IMR-90 (cell line): ENCODE results near the gene GALNT6. TPM values are rescaled to one million over a fixed set of nuclear protein-coding genes. Genes with fewer than 3 reads are reported as not detected.
A peak's percentile ranks its signal among the peaks of the same experiment; 100 is the strongest.

Experiments used
- ATAC-seq: fragments of 200-7000 bp; cut with Tn5 transposase; 2 replicates; pipeline ENCODE4 v1.9.1; 2020; ENCODE audit warnings: low read depth, mild to moderate bottlenecking, moderate library complexity
- BruUV-seq: library from RNA; stranded (reverse); fragments of 400-500 nt; replicated peaks from 2 replicates; lab custom pipeline; 2021; lab: Mats Ljungman, UMichigan
- CTCF ChIA-PET: fragments of 300-600 bp; formaldehyde crosslinking; extraction: SDS; loops from one replicate; lab custom pipeline; 2021; ENCODE audit warnings: antibody characterized with exemption; lab: Yijun Ruan, JAX
- POLR2A ChIA-PET: fragments of 300-600 bp; sonication (Branson Sonifier 250); formaldehyde crosslinking; loops from one replicate; lab custom pipeline; 2022; ENCODE audit warnings: antibody characterized with exemption; ENCODE audit not compliant: unreplicated experiment; lab: Charles Lee
- DNase-seq: peaks from one replicate; pipeline ENCODE4 v3.0.0; 2013
- H2AFZ ChIP-seq: replicated peaks from 2 replicates; pipeline ENCODE3; 2013; ENCODE audit warnings: low read length, mild to moderate bottlenecking; ENCODE audit not compliant: poor library complexity
- H2AK5ac ChIP-seq: 2 replicates; pipeline ENCODE4 v1.6.1; 2013; ENCODE audit warnings: low read depth, low read length, inconsistent platforms
- H2AK9ac ChIP-seq: replicated peaks from 2 replicates; pipeline ENCODE3; 2013; ENCODE audit warnings: mild to moderate bottlenecking, low read depth, low read length, moderate library complexity; ENCODE audit not compliant: poor library complexity
- H2BK120ac ChIP-seq: 2 replicates; pipeline ENCODE4 v1.6.1; 2013; ENCODE audit warnings: low read depth, low read length, inconsistent platforms
- H2BK15ac ChIP-seq: 3 replicates; pipeline ENCODE4 v1.6.1; 2013; ENCODE audit warnings: low read depth, low read length, inconsistent platforms
- H2BK20ac ChIP-seq: 2 replicates; pipeline ENCODE4 v1.6.1; 2013; ENCODE audit warnings: low read depth, mild to moderate bottlenecking, inconsistent platforms, low read length, moderate library complexity
- H2BK5ac ChIP-seq: 2 replicates; pipeline ENCODE4 v1.6.1; 2013; ENCODE audit warnings: mild to moderate bottlenecking, low read depth, low read length, inconsistent platforms; ENCODE audit not compliant: poor library complexity, severe bottlenecking
- H3K14ac ChIP-seq: replicated peaks from 2 replicates; pipeline ENCODE4 v1.6.1; 2013; ENCODE audit warnings: low read depth, low read length, inconsistent platforms
- H3K18ac ChIP-seq: 2 replicates; pipeline ENCODE4 v1.6.1; 2013; ENCODE audit warnings: low read depth, low read length, control low read depth
- H3K23ac ChIP-seq: 2 replicates; pipeline ENCODE4 v1.6.1; 2013; ENCODE audit warnings: low read depth, low read length, inconsistent platforms
- H3K27ac ChIP-seq: 2 replicates; pipeline ENCODE4 v1.5.1; 2013; ENCODE audit warnings: mild to moderate bottlenecking, control low read depth, low read length; ENCODE audit not compliant: insufficient read depth
- H3K27me3 ChIP-seq: 2 replicates; pipeline ENCODE4 v1.6.1; 2013; ENCODE audit warnings: low read length; ENCODE audit not compliant: control insufficient read depth, insufficient read depth
- H3K36me3 ChIP-seq: 2 replicates; pipeline ENCODE4 v1.6.1; 2013; ENCODE audit warnings: low read length, mixed read lengths; ENCODE audit not compliant: control insufficient read depth, insufficient read depth
- H3K4ac ChIP-seq: 2 replicates; pipeline ENCODE4 v1.6.1; 2013; ENCODE audit warnings: low read depth, low read length, inconsistent platforms
- H3K4me1 ChIP-seq: 2 replicates; pipeline ENCODE4 v1.6.1; 2013; ENCODE audit warnings: low read length, mixed read lengths; ENCODE audit not compliant: control insufficient read depth, insufficient read depth
- H3K4me2 ChIP-seq: 2 replicates; pipeline ENCODE4 v1.6.1; 2013; ENCODE audit warnings: low read depth, mild to moderate bottlenecking, control low read depth, low read length, moderate library complexity
- H3K4me3 ChIP-seq: 2 replicates; pipeline ENCODE4 v1.5.1; 2013; ENCODE audit warnings: low read depth, mild to moderate bottlenecking, control low read depth, low read length, moderate library complexity; ENCODE audit not compliant: insufficient read depth
- H3K56ac ChIP-seq: 2 replicates; pipeline ENCODE4 v1.6.1; 2013; ENCODE audit warnings: low read length, inconsistent platforms; ENCODE audit not compliant: insufficient read depth; ENCODE audit errors: extremely low read depth
- H3K79me1 ChIP-seq, 2 experiments: 2 replicates each; pipeline ENCODE4 v1.6.1; 2013; ENCODE audit warnings: low read length in 2 of 2, inconsistent platforms in 1 of 2, low read depth in 1 of 2
- H3K9ac ChIP-seq: 2 replicates; pipeline ENCODE4 v1.6.1; 2013; ENCODE audit warnings: low read depth, low read length, control low read depth
- H3K9me1 ChIP-seq: 2 replicates; pipeline ENCODE4 v1.6.1; 2013; ENCODE audit warnings: low read length, inconsistent platforms; ENCODE audit not compliant: insufficient read depth
- H3K9me3 ChIP-seq: 2 replicates; pipeline ENCODE4 v1.6.1; 2013; ENCODE audit warnings: low read length; ENCODE audit not compliant: control insufficient read depth, insufficient read depth
- H4K20me1 ChIP-seq: 2 replicates; pipeline ENCODE4 v1.6.1; 2013; ENCODE audit warnings: low read length, inconsistent platforms; ENCODE audit not compliant: insufficient read depth
- H4K5ac ChIP-seq: 2 replicates; pipeline ENCODE4 v1.6.1; 2013; ENCODE audit warnings: mild to moderate bottlenecking, low read depth, low read length, control low read depth
- H4K8ac ChIP-seq, 2 experiments: 2 replicates each; pipeline ENCODE4 v1.6.1; 2013; ENCODE audit warnings: low read depth in 2 of 2, low read length in 2 of 2, control low read depth in 1 of 2, inconsistent platforms in 1 of 2
- H4K91ac ChIP-seq: 2 replicates; pipeline ENCODE4 v1.6.1; 2013; ENCODE audit warnings: low read depth, low read length, inconsistent platforms; ENCODE audit not compliant: insufficient read depth
- BHLHE40 ChIP-seq: fragments of 150-350 bp; IDR thresholded peaks from 2 replicates; pipeline ENCODE4 v1.6.1; 2016; ENCODE audit warnings: mild to moderate bottlenecking, low read depth, low read length
- MXI1 ChIP-seq: IDR thresholded peaks from 2 replicates; pipeline ENCODE4 v1.6.1; 2012; ENCODE audit warnings: low read depth, mild to moderate bottlenecking, low read length, moderate library complexity, borderline replicate concordance
- NFE2L2 ChIP-seq: fragments of 150-350 bp; IDR thresholded peaks from 2 replicates; pipeline ENCODE4 v1.6.1; 2016; ENCODE audit warnings: low read depth, mild to moderate bottlenecking, low read length
- POLR2A ChIP-seq: IDR thresholded peaks from 2 replicates; pipeline ENCODE4 v1.6.1; 2012; ENCODE audit warnings: mild to moderate bottlenecking, low read depth, low read length
- WGBS, 2 experiments: methylation state at CpG; one replicate each; pipeline versions ENCODE4 v1.1.5 to v1.1.7; 2013; ENCODE audit warnings: missing lambda C conversion rate in 2 of 2; ENCODE audit not compliant: insufficient read length in 1 of 2; ENCODE audit errors: extremely low coverage in 2 of 2; 5-methylcytosine and 5-hydroxymethylcytosine counted together
- dilution Hi-C: fragments of 300-500 bp; cut with HindIII; formaldehyde crosslinking; loops from one replicate; pipeline ENCODE4 v1.14.3; 2018; ENCODE audit warnings: low sequenced_read_pairs; ENCODE audit not compliant: unreplicated experiment
- in situ Hi-C: fragments of 300-500 bp; cut with MboI; formaldehyde crosslinking; loops from 3 replicates; pipeline ENCODE4 v1.14.3; 2019; ENCODE audit warnings: low sequenced_read_pairs, inconsistent platforms, mixed read lengths
- intact Hi-C: fragments of 100-400 bp; cut with micrococcal nuclease; formaldehyde crosslinking; loops from 2 replicates; pipeline ENCODE4 v1.10.0; 2022
- polyA plus RNA-seq, 3 experiments: library from polyadenylated mRNA; depleted of rRNA; stranded (reverse); fragments of >200 nt; gene quantifications; 2 replicates each; pipeline ENCODE4 v1.2.3, GENCODE V29; 2012; ENCODE audit warnings: low replicate concordance in 1 of 3
- total RNA-seq: library from RNA; depleted of rRNA; stranded (reverse); fragments of >200 nt; gene quantifications from 2 replicates; pipeline ENCODE4 v1.2.3, GENCODE V29; 2012

The GALNT6 gene
- total and polyA plus RNA-seq, 2 of the 4 experiments (the other 2 are of a cell fraction), result 17.1 to 23.7 TPM

GRCh38 chr12:51368640-51369517, 22.3 kb downstream of the GALNT6 start:
- Histone ChIP-seq H3K4ac (peak overlapping the region; percentile 39), H3K27me3 (no peaks in the 10 kb centered on the region), H3K9me1 (peaks cover 16% of the 10 kb centered on the region; the same call in 1 of the 2 replicates), H3K79me1 (peaks cover 0 to 23% of the 10 kb centered on the region in 2 experiments; a peak in 1 of 4 replicates), H4K91ac (0 out of 2 replicates have a peak overlapping the region, but pooled peaks have one; percentile 34), H3K4me1 (peaks cover 8% of the 10 kb centered on the region), H3K4me2 (no peak overlapping the region), H3K9me3 (no peaks in the 10 kb centered on the region), H2AK5ac (peak overlapping the region; percentile 85), H2BK15ac (peak overlapping the region; percentile 48; the same call in 1 of the 3 replicates), H3K9ac (no peak overlapping the region), H2BK120ac (peak overlapping the region; percentile 61), H4K8ac (peak overlapping the region in 1 of 2 experiments; percentile 43; a peak in 1 of 4 replicates), H3K4me3 (no peak overlapping the region), H2AK9ac (peak overlapping the region; percentile 79), H3K56ac (no peak overlapping the region), H3K18ac (no peak overlapping the region), H2AFZ (peak overlapping the region; percentile 57), H4K20me1 (no peaks in the 10 kb centered on the region), H3K14ac (peak overlapping the region; percentile 53; the same call in 1 of the 2 replicates), H2BK5ac (no peak overlapping the region), H4K5ac (no peak overlapping the region), H3K36me3 (no peaks in the 10 kb centered on the region), H2BK20ac (no peak overlapping the region; the same call in 1 of the 2 replicates), H3K23ac (no peak overlapping the region), H3K27ac (no peak overlapping the region)
- DNase-seq (peak; percentile 60), ATAC-seq (no peak)
- TF ChIP-seq POLR2A (no peak), NFE2L2 (no peak), MXI1 (no peak), BHLHE40 (peak; percentile 45; the same call in 1 of the 2 replicates)
- intact Hi-C loops, result no loop called here
- WGBS, 2 experiments, result 100% methylated on average over 2 of the region's 17 CpGs; no CpG with 5 or more reads in 1 of the 2 experiments
- dilution Hi-C loops, result no loop called here
- in situ Hi-C loops, result loop anchor here (25.0 kb wide), 1 partner anchor 857 kb away; the partner anchor contains the start of gene DIP2B
- no TSS peak for BruUV-seq
- ChIA-PET CTCF (no interaction called here), POLR2A (no interaction called here)
